ENCODE results near the gene RIPOR3.

RIPOR3 gene

DNA sequence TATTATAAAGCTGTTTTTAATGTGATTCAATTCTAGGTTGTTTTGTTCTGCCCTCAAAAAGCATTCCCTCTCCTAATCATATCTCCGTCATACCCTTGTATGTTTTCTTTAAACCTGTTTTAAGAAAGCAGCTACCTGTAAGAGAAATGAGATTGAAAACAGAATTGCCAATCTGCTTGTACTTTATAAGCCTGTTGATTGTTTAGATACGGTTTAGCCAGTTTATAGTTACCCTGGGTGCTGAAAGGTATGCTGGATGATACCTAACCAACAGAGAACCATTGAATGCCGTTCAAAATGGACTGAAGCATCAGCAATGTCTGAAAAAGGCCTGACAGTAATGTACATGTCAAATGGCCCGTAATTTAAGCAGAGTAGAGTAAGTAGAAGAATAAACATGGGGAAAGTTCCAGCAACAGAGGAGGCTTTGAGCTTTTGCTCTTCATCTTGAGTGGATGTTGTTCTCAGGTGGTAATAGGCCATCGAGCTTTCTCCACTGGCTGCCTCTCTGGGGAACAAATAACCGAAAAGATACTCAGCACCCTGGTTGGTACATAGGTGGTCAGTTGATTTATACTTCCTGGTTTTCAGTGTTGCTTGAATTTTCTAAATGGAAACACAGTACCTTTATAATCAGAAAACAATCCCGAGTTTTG is 153.7 kb downstream of the RIPOR3 start:
- no peak overlapping the region for H3K27ac ChIP-seq (ENCODE audit: low read depth, low read length)
- no peaks in the 10 kb centered on the region for H3K36me3 ChIP-seq (ENCODE audit: control insufficient read depth in 5 of 5, insufficient read depth in 5 of 5, low read length in 5 of 5)
- no peaks in the 10 kb centered on the region for H3K27me3 ChIP-seq (ENCODE audit: control insufficient read depth in 5 of 5, insufficient read depth in 4 of 5, low read length in 5 of 5)
- H3K9me3 ChIP-seq (ENCODE audit: control insufficient read depth in 5 of 5, low read length in 5 of 5) = no peaks in the 10 kb centered on the region
- peaks cover 1 to 46% (median 31%) of the 10 kb centered on the region in 5 donors for H3K4me1 ChIP-seq (ENCODE audit: control insufficient read depth in 5 of 5, insufficient read depth in 5 of 5, low read length in 5 of 5)
- H3K4me3 ChIP-seq (ENCODE audit: low read depth in 1 of 5, low read length in 5 of 5) = no peak overlapping the region
- H3K9ac ChIP-seq (ENCODE audit: low read length in 5 of 5) = no peak overlapping the region

- Histone ChIP-seq H3K36me3 (ENCODE audit: control insufficient read depth in 5 of 5, insufficient read depth in 5 of 5, low read length in 5 of 5) (no peaks in the 10 kb centered on the region), H3K4me3 (ENCODE audit: low read depth in 1 of 5, low read length in 5 of 5) (no peak overlapping the region), H3K4me1 (ENCODE audit: control insufficient read depth in 5 of 5, insufficient read depth in 5 of 5, low read length in 5 of 5) (peaks cover 1 to 37% (median 28%) of the 10 kb centered on the region in 5 donors), H3K9me3 (ENCODE audit: control insufficient read depth in 5 of 5, low read length in 5 of 5) (no peaks in the 10 kb centered on the region), H3K27ac (ENCODE audit: low read depth, low read length) (no peak overlapping the region), H3K27me3 (ENCODE audit: control insufficient read depth in 5 of 5, insufficient read depth in 4 of 5, low read length in 5 of 5) (no peaks in the 10 kb centered on the region), H3K9ac (ENCODE audit: low read length in 5 of 5) (no peak overlapping the region)
Observed at GRCh38 chr20:50536333-50536732, 155.0 kb downstream of the RIPOR3 start.
